Glutamatergic neuron (in vitro differentiated cells): ENCODE measurements around the gene RBM15B. TPM values are rescaled to one million over a fixed set of nuclear protein-coding genes. Genes with fewer than 3 reads are reported as not detected.

Experiments
- DNase-seq: peaks from one replicate; pipeline ENCODE4 v3.0.0; 2022
- H3K27ac Mint-ChIP-seq: one replicate; pipeline ENCODE4 v1.8.0; 2020; ENCODE audit warnings: mild to moderate bottlenecking, mixed read lengths, inconsistent platforms; ENCODE audit not compliant: unreplicated experiment
- H3K27me3 Mint-ChIP-seq: one replicate; pipeline ENCODE4 v1.8.0; 2020; ENCODE audit warnings: mild to moderate bottlenecking, moderate library complexity, mixed read lengths, inconsistent platforms; ENCODE audit not compliant: unreplicated experiment
- H3K36me3 Mint-ChIP-seq: one replicate; pipeline ENCODE4 v1.8.0; 2020; ENCODE audit warnings: mild to moderate bottlenecking, mixed read lengths, inconsistent platforms; ENCODE audit not compliant: unreplicated experiment
- H3K4me1 Mint-ChIP-seq: one replicate; pipeline ENCODE4 v1.8.0; 2020; ENCODE audit warnings: mild to moderate bottlenecking, low read depth, mixed read lengths, inconsistent platforms; ENCODE audit not compliant: unreplicated experiment
- H3K4me3 Mint-ChIP-seq: one replicate; pipeline ENCODE4 v1.8.0; 2020; ENCODE audit warnings: mild to moderate bottlenecking, mixed read lengths, inconsistent platforms; ENCODE audit not compliant: unreplicated experiment
- H3K9me3 Mint-ChIP-seq: one replicate; pipeline ENCODE4 v1.8.0; 2020; ENCODE audit warnings: mild to moderate bottlenecking, moderate library complexity, mixed read lengths, inconsistent platforms; ENCODE audit not compliant: unreplicated experiment
- CTCF ChIP-seq: fragments of 200-600 bp; sonication (generic); IDR thresholded peaks from one replicate; pipeline ENCODE4 v1.5.0; 2021; ENCODE audit not compliant: partially characterized antibody, unreplicated experiment
- total RNA-seq: library from RNA; stranded (reverse); fragmentation: NEBNext Ultra II Directional; extraction: Animal tissue kit (Norgen Biotek cat#: 25700); gene quantifications from one replicate; pipeline ENCODE4 v1.2.1, GENCODE V29; 2021; ENCODE audit not compliant: unreplicated experiment

RBM15B gene
- total RNA-seq, 1 donor from 2014 or later, result 52.5 TPM

- H3K27me3 Mint-ChIP-seq, result peaks cover 3% of the 10 kb centered on the region
- peaks cover 5% of the 10 kb centered on the region for H3K36me3 Mint-ChIP-seq
- no peak overlapping the region for H3K27ac Mint-ChIP-seq
- peak; percentile 3 for DNase-seq
- peaks cover 9% of the 10 kb centered on the region for H3K4me1 Mint-ChIP-seq
- no peak for TF ChIP-seq CTCF
- H3K4me3 Mint-ChIP-seq, result no peak overlapping the region
- peaks cover 8% of the 10 kb centered on the region for H3K9me3 Mint-ChIP-seq
Observed at GRCh38 chr3:51375571-51375970, 15.5 kb upstream of the RBM15B start.

- H3K36me3 Mint-ChIP-seq, result peaks cover 5% of the 10 kb centered on the region
- no peak overlapping the region for H3K4me3 Mint-ChIP-seq
- H3K9me3 Mint-ChIP-seq, result peaks cover 8% of the 10 kb centered on the region
- peaks cover 5% of the 10 kb centered on the region for H3K27me3 Mint-ChIP-seq
- DNase-seq, result peak; percentile 3
- peak overlapping the region; percentile 12 for H3K27ac Mint-ChIP-seq
- H3K4me1 Mint-ChIP-seq, result peaks cover 11% of the 10 kb centered on the region
- no peak for TF ChIP-seq CTCF
Observed at GRCh38 chr3:51378065-51378464, 13.0 kb upstream of the RBM15B start.

GRCh38 chr3:51378726-51379125, 12.4 kb upstream of the RBM15B start:
- peak overlapping the region; percentile 18 for H3K27ac Mint-ChIP-seq
- TF ChIP-seq CTCF, result no peak
- peaks cover 5% of the 10 kb centered on the region for H3K27me3 Mint-ChIP-seq
- H3K4me1 Mint-ChIP-seq, result peaks cover 16% of the 10 kb centered on the region
- peaks cover 8% of the 10 kb centered on the region for H3K9me3 Mint-ChIP-seq
- H3K4me3 Mint-ChIP-seq, result peak overlapping the region; percentile 2
- H3K36me3 Mint-ChIP-seq, result peaks cover 5% of the 10 kb centered on the region
- peak; percentile 8 for DNase-seq

- peaks cover 5% of the 10 kb centered on the region for H3K36me3 Mint-ChIP-seq
Observed at GRCh38 chr3:51379301-51379700, 11.8 kb upstream of the RBM15B start.

More at GRCh38 chr3:51379301-51379700, 11.8 kb upstream of the RBM15B start:
- no peak for TF ChIP-seq CTCF
- H3K27me3 Mint-ChIP-seq, result peaks cover 7% of the 10 kb centered on the region
- DNase-seq, result peak; percentile 15
- H3K27ac Mint-ChIP-seq, result peak overlapping the region; percentile 18
- peaks cover 11% of the 10 kb centered on the region for H3K9me3 Mint-ChIP-seq
- peak overlapping the region; percentile 2 for H3K4me3 Mint-ChIP-seq
- peaks cover 19% of the 10 kb centered on the region for H3K4me1 Mint-ChIP-seq
